Stimulated activated CD4-positive, alpha-beta T cell treated with anti-CD3 and anti-CD28 coated beads, Interleukin-15, amount 100 ng/mL, for 24 hours (primary cell): ENCODE results near the gene FAM163B.
A peak's percentile ranks its signal among the peaks of the same experiment; 100 is the strongest.

Experiments
- DNase-seq: peaks from one replicate; pipeline ENCODE4 v3.0.0-alpha.2; 2020

The FAM163B gene

GRCh38 chr9:133615186-133615585, 6.0 kb upstream of the FAM163B start:
- no peak for DNase-seq

- DNase-seq: no peak
Observed at GRCh38 chr9:133614678-133615077, 5.5 kb upstream of the FAM163B start.

DNA sequence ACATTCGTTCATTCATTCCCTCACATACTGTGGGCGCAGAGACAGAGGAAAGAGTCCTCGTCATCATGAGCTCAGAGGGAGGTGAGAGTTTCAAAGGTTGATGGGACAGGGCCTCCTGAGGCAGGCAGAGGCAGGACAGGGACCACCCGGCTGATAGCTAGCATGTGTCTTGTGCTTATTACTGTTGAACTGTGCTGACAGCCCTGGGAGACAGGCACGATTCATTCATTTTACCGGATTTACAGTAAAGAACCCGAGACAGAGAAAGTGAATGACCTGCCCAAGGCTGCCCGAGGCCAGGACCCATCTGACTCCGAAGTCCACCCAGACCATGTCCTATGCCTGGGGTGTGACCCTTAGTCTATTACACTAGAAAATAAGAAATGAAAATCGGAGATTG, 4.9 kb upstream of the FAM163B start:
- no peak for DNase-seq

GRCh38 chr9:133613432-133613831, 4.2 kb upstream of the FAM163B start:
- no peak for DNase-seq

DNA sequence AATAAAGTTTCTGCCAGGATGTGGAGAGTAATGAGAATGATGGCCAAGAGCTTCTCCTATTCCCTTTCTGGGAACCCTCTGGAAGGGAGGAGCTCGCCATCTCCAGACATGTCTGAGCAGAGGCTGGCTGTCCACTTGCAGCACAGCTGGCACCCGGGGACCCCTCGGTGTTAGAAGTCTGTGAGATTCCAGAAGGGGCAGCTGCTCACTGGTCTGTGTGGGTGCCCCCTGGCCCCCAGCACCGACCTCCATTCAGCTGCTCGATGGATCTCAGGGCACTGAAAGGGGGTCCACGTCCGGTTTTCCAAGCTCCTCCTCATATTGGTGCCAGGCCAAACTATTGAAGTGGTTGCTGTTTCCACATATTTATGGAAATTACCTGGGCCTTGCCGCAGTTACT, 3.6 kb upstream of the FAM163B start:
- DNase-seq: no peak

DNA sequence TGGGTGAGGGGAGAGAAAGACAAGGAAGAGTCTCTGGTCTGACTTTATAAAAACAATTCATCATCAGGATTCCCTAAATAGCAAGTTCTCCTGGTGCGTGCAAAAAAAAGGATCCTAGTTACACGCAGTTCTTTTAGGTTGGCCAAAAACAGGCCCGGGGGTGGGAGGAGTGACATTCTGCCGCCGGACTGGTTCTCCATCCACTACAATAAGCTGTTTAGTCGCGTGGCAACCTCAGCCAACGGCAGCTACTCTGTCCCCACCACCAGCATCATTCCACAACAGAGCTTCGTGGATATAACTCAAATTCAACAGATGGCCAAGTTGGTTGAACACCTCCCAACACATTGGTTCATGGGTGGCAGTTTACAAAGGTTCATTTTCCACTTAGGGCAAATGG, 2.9 kb upstream of the FAM163B start:
- no peak for DNase-seq

- no peak for DNase-seq
Observed at GRCh38 chr9:133610845-133611244, 1.7 kb upstream of the FAM163B start.

GRCh38 chr9:133608889-133609288, 300 bp downstream of the FAM163B start:
- no peak for DNase-seq

DNA sequence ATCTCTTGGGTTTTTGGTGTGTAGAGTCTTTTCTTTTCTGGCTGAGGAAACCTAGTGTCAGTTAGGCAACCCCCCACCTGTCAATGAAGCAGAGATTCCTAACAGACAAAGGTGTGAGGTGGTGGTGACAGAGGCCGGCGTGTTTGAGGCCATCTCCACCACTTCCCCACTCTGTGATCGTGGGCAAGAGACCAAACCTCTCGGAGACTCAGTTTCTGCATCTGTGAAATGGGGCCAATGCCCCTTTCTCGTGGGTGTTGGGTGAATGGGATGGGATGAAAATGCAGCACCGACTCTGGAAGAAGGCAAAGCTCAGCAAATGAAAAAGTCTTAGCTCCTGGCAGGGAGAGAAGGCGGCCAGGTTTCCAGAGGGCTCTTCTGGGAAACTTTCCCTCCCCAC, 807 bp downstream of the FAM163B start:
- no peak for DNase-seq

GRCh38 chr9:133607976-133608375, 1.2 kb downstream of the FAM163B start:
- no peak for DNase-seq

DNA sequence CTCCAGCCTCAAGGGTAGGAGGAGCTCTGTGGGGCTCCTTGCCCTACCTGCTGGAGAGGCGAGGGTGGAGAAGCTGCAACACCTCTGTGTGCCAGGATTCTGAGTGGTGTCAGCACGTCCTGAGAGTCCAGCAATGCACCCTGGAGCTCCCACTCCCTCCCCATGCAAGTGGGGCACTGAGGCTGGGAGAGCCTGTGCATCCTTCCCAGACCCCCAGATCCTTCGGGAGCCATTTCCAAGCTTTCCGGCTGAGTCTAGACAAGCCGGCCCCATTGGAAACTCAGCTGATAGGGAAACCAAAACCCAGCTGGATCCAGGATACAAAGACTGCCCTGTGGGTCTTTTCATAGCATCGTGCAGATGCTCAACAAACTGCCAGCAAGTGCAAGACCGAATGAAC, 1.8 kb downstream of the FAM163B start:
- no peak for DNase-seq

DNA sequence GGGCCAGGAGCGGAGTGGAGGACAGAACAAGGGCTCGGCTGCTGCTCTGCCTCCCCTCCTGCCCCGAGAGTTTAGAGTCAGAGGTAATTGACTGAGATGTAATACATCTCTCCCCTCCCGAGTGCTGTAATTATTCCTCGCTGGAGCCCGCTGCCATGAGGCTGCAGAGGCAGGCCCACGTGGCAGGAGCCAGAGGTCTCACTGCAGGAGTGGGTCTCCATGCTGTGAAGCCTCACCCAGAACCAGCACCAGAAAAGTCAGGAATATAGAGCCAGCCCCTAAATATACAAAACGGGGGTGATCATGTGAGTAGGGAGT, 2.5 kb downstream of the FAM163B start:
- DNase-seq: no peak

- no peak for DNase-seq
Observed at GRCh38 chr9:133605856-133606707, 3.1 kb downstream of the FAM163B start.

DNA sequence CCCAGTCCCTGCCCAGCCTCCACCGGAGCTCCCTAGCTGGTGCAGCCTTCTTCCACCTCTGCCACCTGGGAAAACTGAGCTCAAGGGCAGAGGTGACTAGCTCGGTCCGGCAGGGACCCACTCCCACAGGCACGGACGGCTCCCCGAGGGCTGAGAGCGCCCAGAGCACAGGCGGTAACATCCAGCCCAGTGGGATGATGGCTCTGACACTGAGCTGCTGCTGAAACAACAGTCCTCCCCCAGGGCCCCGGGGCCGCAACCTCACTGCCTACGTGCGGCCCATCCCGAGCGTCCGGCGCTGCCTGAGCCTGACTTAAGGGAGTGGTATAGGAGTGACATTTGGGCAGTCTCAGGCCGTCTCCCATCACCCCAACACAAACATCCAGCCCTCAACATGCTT, 3.7 kb downstream of the FAM163B start:
- DNase-seq: no peak

GRCh38 chr9:133604856-133605255, 4.3 kb downstream of the FAM163B start:
- DNase-seq: peak; percentile 17

DNA sequence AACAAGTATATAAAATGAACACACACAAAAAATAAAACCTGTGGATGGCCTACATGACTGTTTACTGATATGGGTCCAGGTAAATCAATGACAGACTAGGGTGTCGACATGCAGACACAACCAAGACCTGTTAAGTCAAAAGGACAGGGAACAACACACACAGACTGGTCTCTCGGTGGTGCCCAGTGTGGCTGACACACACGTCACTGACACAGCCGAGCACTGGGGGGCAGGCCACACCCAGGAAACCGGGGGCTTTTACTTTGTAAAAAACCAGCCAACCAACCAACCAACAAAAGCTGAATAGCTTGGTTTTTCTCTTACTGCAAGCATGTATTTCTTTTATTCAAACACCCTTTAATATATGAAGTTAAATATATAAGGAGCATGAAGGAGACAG, 5.0 kb downstream of the FAM163B start:
- peak; percentile 44 for DNase-seq

GRCh38 chr9:133603135-133603927, 5.9 kb downstream of the FAM163B start:
- DNase-seq: no peak

DNA sequence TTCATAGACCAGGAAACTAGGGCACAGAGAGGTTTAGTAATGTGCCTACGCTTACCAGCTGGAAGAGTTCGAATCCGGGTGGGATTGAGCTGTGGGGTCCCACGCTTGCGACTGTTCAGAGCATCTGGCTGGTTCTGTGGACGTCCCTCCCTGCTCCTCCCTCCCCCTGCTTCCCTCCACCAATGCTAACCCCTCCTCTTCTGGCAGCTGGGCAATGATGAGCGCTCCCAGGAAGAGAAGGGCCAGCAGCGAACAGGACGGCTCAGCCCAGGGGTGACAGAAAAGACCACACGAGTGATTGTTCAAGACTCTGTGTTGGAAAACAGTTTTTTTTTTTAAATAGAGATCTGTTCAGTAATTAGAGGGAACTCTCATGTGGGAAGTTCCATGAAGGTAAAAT, 6.9 kb downstream of the FAM163B start:
- DNase-seq: no peak

GRCh38 chr9:133601746-133602145, 7.4 kb downstream of the FAM163B start:
- DNase-seq: no peak

- DNase-seq: no peak
Observed at GRCh38 chr9:133600739-133601138, 8.4 kb downstream of the FAM163B start.

- no peak for DNase-seq
Observed at GRCh38 chr9:133599470-133600173, 9.6 kb downstream of the FAM163B start.

DNA sequence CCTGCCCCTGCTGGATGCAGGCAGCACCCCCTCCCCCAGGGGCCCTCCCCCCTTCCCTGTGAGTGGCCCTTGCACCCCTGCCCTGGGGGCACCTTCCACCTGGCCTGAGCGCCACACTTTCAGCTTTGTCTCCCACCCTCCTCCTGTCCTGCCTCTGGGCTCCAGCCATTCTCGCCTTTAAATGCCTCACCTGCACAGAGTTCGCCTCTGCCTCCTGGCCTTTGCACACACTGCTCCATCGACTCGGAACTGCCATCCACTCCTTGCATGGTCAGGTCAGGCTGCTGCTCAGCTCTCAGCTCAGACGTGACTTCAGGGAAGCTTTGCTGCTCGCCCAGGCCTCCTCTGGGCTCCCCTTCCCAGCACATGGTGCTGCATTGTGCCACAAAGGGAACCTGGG, 10.2 kb downstream of the FAM163B start:
- no peak for DNase-seq

DNA sequence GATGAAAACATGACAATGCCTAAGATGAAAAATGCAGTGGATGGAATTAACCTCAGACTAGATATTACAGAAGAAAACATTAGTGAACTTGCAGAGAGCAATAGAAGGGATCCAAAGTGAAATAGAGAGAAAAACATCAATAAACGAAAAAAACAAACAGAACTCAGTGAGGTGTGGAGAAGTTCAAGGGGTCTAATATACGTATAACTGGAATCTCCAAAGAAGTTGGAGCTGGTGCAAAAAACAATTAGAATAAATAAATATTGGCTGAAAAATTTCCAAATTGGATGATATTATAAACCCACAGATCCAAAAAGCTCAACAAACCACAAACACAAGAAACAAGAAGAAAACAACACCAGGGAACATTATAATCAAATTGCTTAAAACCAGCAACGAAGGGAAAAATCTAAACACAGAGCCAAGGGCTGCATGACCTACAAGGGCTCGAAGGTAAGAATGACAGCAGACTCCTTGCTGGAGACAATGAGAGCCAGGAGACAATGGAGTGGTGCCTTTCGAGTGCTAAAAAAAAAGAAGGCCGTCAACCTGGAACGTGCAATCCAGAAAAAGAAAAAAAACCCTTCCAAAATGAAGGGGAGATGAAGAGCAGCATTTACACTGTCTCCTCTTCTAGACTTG, 11.8 kb downstream of the FAM163B start:
- DNase-seq: no peak
